Calu3 (cell line): ENCODE data around the gene CDO1. TPM values are rescaled to one million over a fixed set of nuclear protein-coding genes. Genes with fewer than 3 reads are reported as not detected.

Source experiments
- BruUV-seq: library from RNA; stranded (reverse); fragments of 400-500 nt; replicated peaks from 2 replicates; lab custom pipeline; 2021; lab: Mats Ljungman, UMichigan
- CTCF ChIA-PET: fragments of 300-600 bp; sonication (Branson Sonifier 250); formaldehyde crosslinking; loops from one replicate; lab custom pipeline; 2022; ENCODE audit warnings: antibody characterized with exemption; lab: Charles Lee
- DNase-seq: peaks from one replicate; pipeline ENCODE4 v3.0.0; 2022
- H3K27ac Mint-ChIP-seq: one replicate; pipeline ENCODE4 v1.8.0; 2022; ENCODE audit warnings: mixed read lengths; ENCODE audit not compliant: unreplicated experiment
- H3K27me3 Mint-ChIP-seq: one replicate; pipeline ENCODE4 v1.8.0; 2022; ENCODE audit warnings: mixed read lengths; ENCODE audit not compliant: unreplicated experiment
- H3K36me3 Mint-ChIP-seq: one replicate; pipeline ENCODE4 v1.8.0; 2022; ENCODE audit warnings: mild to moderate bottlenecking, moderate library complexity, mixed read lengths; ENCODE audit not compliant: insufficient read depth, unreplicated experiment
- H3K4me1 Mint-ChIP-seq: one replicate; pipeline ENCODE4 v1.8.0; 2022; ENCODE audit warnings: mild to moderate bottlenecking, low read depth, mixed read lengths; ENCODE audit not compliant: unreplicated experiment
- H3K4me3 Mint-ChIP-seq: one replicate; pipeline ENCODE4 v1.8.0; 2022; ENCODE audit warnings: mild to moderate bottlenecking, low read depth, moderate library complexity, mixed read lengths; ENCODE audit not compliant: unreplicated experiment
- H3K9me3 Mint-ChIP-seq: one replicate; pipeline ENCODE4 v1.8.0; 2022; ENCODE audit warnings: low read depth, mixed read lengths; ENCODE audit not compliant: unreplicated experiment
- intact Hi-C: fragments of 100-400 bp; cut with micrococcal nuclease; formaldehyde crosslinking; loops from one replicate; pipeline ENCODE4 v1.10.0; 2022; ENCODE audit not compliant: unreplicated experiment
- total RNA-seq: library from RNA; stranded (reverse); gene quantifications from 2 replicates; pipeline ENCODE4 v1.2.3, GENCODE V29; 2022
- TF ChIP-seq, protein P1 (sequence below): fragments of 200-600 bp; IDR thresholded peaks from one replicate; pipeline ENCODE4 v1.8.0; 2022; ENCODE audit warnings: antibody characterized with exemption; ENCODE audit not compliant: unreplicated experiment

The CDO1 gene
- total RNA-seq, 1 experiment from 2014 or later = not detected

DNA sequence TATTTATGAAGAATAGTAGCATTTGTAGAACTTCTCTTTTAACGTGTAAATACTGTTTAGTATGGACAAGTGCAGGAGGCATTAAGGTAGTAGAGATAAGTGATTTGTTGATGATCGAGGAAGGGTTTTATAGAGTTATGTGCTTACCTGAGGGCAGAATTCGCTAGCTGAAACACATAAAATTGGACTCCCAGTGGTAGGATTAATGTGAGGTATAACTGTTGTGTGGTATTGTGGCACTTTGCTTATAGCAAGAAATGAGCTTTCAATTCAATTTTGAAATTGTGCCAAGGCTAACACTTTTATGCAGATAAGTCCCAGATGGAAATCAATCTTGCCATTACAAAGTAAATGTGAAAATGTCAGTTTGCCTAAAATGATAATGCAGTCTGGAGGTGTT lies 26.5 kb upstream of the CDO1 start:
- intact Hi-C loops = loop anchor here (5.0 kb wide), 4 partner anchors 224 to 536 kb away; partner anchors contain the start of gene FEM1C
- no peak for DNase-seq
- CTCF ChIA-PET = interaction anchor here (1.0 kb wide), 1 partner anchor 170 kb away, joined by 3 read pairs; no protein-coding TSS in a partner anchor
- Mint-ChIP-seq H3K4me1 (peaks cover 31% of the 10 kb centered on the region), H3K27ac (peak overlapping the region; percentile 87), H3K9me3 (no peaks in the 10 kb centered on the region), H3K36me3 (peaks cover 52% of the 10 kb centered on the region), H3K4me3 (peak overlapping the region; percentile 87), H3K27me3 (no peaks in the 10 kb centered on the region)
- TF ChIP-seq, protein P1, sequence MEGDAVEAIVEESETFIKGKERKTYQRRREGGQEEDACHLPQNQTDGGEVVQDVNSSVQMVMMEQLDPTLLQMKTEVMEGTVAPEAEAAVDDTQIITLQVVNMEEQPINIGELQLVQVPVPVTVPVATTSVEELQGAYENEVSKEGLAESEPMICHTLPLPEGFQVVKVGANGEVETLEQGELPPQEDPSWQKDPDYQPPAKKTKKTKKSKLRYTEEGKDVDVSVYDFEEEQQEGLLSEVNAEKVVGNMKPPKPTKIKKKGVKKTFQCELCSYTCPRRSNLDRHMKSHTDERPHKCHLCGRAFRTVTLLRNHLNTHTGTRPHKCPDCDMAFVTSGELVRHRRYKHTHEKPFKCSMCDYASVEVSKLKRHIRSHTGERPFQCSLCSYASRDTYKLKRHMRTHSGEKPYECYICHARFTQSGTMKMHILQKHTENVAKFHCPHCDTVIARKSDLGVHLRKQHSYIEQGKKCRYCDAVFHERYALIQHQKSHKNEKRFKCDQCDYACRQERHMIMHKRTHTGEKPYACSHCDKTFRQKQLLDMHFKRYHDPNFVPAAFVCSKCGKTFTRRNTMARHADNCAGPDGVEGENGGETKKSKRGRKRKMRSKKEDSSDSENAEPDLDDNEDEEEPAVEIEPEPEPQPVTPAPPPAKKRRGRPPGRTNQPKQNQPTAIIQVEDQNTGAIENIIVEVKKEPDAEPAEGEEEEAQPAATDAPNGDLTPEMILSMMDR = no peak
- TSS peak; percentile 48 for BruUV-seq

- no TSS peak for BruUV-seq
- intact Hi-C loops = loop anchor here (5.0 kb wide), 4 partner anchors 225 to 535 kb away; partner anchors contain the start of gene FEM1C
Measured at GRCh38 chr5:115842089-115842935, 25.9 kb upstream of the CDO1 start.

GRCh38 chr5:115841382-115842088 lies 25.1 kb upstream of the CDO1 start, which contains the start of the genes AP3S1 and ATG12:
Gene AP3S1 (plus strand): TSS chr5:115841935. CDS start chr5:115842038, 103 bp downstream.
Gene ATG12 (minus strand): TSS chr5:115841565. CDS start chr5:115841552, 13 bp downstream.
- no peaks in the 10 kb centered on the region for H3K27me3 Mint-ChIP-seq
- H3K36me3 Mint-ChIP-seq = peaks cover 64% of the 10 kb centered on the region
- TF ChIP-seq, protein P1 = no peak
- peak within 1 kb of the TSS; percentile 87 for H3K4me3 Mint-ChIP-seq
- TSS peak; percentile 42 for BruUV-seq
- H3K4me1 Mint-ChIP-seq = peaks cover 31% of the 10 kb centered on the region
- intact Hi-C loops = loop anchor here (2.0 to 5.0 kb wide), 5 partner anchors 191 to 534 kb away; partner anchors contain the start of genes ARL14EPL and FEM1C
- H3K27ac Mint-ChIP-seq = peak within 1 kb of the TSS; percentile 87
- CTCF ChIA-PET = interaction anchor here (0.8 to 1.2 kb wide), 2 partner anchors 192 to 462 kb away, joined by 3 read pairs; no protein-coding TSS in a partner anchor
- peak; percentile 96 for DNase-seq
- no peaks in the 10 kb centered on the region for H3K9me3 Mint-ChIP-seq

More at GRCh38 chr5:115842089-115842935, 25.9 kb upstream of the CDO1 start:
- DNase-seq = peak; percentile 83
- CTCF ChIA-PET = interaction anchor here (1.0 kb wide), 1 partner anchor 170 kb away, joined by 3 read pairs; no protein-coding TSS in a partner anchor
- Mint-ChIP-seq H3K9me3 (no peaks in the 10 kb centered on the region), H3K4me1 (peaks cover 31% of the 10 kb centered on the region), H3K27me3 (no peaks in the 10 kb centered on the region), H3K27ac (peak overlapping the region; percentile 87), H3K4me3 (peak overlapping the region; percentile 87), H3K36me3 (peaks cover 56% of the 10 kb centered on the region)
- TF ChIP-seq, protein P1 = no peak

- Mint-ChIP-seq H3K4me3 (peak overlapping the region; percentile 87), H3K36me3 (peaks cover 71% of the 10 kb centered on the region), H3K27ac (peak overlapping the region; percentile 87), H3K9me3 (no peaks in the 10 kb centered on the region), H3K27me3 (no peaks in the 10 kb centered on the region), H3K4me1 (peaks cover 31% of the 10 kb centered on the region)
- CTCF ChIA-PET = interaction anchor here (0.5 to 1.2 kb wide), 3 partner anchors 81 to 461 kb away, joined by 3 to 4 read pairs (median 3); no protein-coding TSS in a partner anchor
- intact Hi-C loops = loop anchor here (2.0 to 5.0 kb wide), 5 partner anchors 192 to 534 kb away; partner anchors contain the start of genes ARL14EPL and FEM1C
- no peak for DNase-seq
- TF ChIP-seq, protein P1 = no peak
- no TSS peak for BruUV-seq
Measured at GRCh38 chr5:115840873-115841272, 24.4 kb upstream of the CDO1 start.
